Measurements from ENCODE around the gene LHX4.

LHX4 gene

DNA sequence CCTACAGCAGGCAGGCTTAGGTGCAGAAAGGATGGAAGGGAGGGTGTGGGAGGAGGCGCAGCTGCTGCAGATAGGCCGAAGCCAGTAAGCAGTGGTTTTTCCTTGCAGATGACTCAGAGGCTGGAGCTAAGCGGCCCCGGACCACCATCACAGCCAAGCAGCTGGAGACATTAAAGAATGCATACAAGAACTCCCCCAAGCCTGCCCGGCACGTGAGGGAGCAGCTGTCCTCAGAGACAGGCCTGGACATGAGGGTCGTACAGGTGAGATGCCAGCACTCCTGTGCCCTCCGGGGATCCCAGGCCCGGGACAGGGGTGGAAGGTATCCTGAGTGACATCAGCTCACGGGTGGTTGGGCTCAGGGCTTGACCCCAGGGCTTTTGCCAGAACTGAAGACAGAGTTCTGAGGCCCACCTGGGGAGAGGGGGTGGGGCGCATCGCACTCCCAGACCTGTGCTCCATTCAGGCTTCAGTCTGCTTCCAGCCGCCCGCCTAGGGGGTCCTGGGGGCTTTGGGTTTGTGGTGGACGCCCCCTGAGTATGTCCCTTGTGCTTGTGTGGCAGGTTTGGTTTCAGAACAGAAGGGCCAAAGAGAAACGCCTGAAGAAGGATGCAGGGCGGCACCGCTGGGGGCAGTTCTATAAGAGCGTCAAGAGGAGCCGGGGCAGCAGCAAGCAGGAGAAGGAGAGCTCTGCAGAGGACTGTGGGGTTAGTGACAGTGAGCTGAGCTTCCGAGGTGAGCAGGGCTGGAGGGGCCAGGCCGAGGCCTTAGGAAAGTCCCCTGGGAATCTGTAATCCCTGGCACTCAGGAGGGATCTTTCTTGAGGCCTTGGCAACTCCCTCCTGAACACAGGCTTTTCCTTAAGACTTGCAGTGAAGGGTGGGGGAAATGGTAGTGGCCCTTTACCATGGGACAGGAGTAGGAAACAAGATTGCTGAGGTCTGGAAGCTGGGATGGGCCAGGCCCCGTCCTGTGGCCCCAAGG is 41.5 kb downstream of the LHX4 start:
- DNase-seq (ENCODE audit: low spot score): no peak

DNA sequence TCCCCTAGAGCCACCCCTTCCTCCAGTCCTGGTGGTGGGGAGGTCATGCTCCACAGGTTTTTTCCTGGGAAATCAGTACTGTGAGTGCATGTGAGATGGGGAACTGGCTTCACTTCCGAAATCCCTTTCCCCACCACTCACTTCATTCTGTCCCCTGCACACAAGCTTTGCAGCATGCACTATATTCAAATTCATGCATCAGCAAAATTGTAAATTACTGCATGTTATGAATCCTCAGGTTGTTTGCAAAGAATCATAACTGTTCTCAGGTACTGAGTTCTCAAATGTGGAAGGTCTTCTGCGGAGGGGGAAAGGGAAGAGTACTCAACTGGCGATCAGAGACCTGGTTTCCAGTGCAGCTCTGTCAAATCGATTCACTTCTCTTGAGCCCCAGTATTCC is 42.3 kb downstream of the LHX4 start:
- no peak for DNase-seq (ENCODE audit: low spot score)

DNA sequence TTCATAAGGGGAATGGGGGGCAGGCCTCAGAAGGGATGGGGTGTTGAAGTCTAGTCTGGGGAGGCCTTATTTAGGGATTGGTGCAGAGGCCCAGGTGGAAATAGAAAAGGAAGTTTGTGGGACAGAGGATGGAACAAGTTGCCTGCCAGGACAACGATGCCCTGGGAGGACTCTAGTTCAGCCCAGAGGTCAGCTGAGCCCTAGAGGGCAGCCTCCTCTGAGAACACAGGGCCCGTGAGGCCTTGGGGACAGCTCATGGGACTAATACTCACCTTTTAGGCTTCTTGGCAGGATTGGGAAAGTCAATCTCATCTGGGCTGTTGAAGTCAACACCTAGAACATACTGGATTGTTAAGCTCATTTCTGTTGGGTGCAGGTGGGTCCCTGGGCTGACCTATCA is 43.0 kb downstream of the LHX4 start:
- no peak for DNase-seq (ENCODE audit: low spot score)

DNA sequence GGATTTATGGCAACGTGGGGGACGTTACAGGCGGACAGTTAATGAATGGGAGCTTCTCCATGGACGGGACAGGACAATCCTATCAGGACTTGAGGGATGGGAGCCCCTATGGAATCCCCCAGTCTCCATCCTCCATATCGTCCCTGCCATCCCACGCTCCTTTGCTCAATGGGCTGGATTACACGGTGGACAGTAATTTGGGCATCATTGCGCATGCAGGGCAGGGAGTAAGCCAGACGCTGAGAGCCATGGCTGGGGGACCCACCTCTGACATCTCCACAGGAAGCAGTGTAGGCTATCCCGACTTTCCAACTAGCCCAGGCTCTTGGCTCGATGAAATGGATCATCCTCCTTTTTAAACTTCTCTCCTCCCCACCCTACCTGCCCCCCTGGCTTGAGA is 44.2 kb downstream of the LHX4 start:
- DNase-seq (ENCODE audit: low spot score): no peak

DNA sequence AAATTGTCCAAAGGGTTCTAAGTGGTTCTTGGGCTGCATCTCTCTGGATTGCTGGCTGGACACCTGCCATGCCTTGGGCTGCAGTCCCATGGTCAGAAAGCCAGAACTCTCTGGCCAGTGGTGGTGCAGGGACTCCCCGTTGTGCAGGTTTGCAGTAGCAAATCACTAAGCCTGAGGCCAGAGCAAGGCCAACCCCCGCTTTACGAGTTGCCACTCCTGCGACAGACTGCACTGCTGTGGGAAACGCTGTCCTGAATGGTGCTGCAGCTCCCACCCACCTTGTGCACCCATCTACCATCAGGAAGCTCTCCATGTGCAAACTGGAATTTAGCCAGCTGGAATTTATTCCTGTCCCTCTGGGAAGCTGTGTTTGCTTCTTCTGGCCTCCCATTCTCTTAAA is 45.7 kb downstream of the LHX4 start:
- DNase-seq (ENCODE audit: low spot score): no peak

DNA sequence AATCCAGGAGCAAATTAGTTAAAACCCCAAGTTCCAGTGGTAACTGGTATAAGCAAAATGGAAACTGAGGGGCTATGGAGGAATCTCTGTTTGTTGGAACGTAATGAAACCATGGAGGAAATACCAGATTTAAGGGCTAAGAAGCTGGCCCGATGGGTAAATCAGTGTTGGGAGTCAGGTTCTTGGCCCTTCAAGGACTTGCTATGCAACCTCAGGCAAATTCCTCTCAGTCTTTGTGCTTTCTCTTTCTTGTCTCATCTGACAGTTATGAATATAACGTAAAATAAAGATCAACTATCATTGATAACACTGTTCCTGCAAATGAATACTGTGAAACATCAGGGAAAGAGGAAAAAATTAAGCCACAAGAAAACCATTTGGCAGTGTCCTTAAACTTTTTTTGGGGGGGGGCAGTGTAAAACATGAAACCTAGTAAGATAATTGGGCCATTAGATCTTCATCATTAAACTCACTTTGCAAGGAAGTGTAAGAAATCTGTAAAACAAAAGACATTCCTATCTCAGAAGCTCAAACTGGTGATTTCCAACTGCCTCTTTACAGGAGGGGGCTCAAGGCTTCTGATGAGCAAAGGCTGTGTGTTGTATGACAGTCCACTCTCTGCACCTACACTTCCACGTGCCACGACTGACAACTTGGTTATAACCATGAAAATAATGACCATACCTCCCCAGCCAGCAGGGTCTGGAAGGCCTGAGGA is 47.6 kb downstream of the LHX4 start:
- no peak for DNase-seq (ENCODE audit: low spot score)

DNA sequence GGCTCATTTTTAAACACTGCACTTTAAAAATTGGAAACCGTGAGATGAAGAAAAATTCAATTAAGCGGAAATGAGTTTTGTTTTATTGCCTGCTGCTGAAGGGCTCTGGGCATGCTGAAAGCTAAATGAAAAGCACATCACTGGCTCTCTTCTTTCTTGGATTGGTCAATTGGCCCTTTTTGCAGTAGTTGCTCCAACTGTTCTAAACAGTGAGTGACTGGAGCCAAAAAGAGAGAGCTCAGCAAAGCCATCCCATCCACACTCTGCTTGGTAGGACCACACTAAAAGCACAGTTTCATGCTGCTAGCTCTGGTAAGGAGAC is 48.1 kb downstream of the LHX4 start:
- no peak for DNase-seq (ENCODE audit: low spot score)

DNA sequence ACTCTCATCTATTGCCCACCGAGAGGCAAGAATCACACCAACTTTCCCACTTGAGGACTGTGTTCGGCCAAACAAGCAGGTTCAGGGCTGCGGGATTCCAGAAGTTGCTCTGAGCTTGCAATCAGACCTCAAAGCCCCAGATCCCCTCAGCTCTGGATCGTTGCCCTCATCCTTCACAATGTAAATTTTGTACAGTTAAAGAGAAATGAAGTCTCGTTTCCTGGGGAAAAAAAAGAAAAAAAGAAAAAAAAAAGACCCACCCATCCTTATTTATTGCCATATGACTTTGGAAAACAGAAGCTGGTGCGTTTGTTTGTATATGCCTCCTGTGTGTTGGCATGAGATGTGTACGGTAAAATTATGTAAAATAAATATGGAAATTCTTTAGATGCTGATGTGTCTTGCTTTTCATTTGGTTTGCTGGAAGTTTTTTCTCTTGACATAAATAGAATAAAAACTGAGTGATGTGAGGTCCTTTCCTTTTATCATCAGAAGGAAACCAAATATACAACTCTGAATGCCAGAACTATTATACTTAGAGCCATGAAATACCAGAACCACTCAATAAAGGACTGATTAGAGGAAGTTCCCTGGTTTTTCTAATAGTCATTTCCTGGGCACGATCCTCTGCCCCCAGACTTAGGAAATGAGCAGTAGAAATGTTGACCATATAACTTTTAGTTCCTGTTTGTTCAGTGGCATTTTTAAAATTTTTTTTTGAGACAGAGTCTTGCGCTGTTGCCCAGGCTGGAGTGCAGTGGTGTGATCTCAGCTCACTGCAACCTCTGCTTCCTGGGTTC is 48.7 kb downstream of the LHX4 start:
- DNase-seq (ENCODE audit: low spot score): no peak

DNA sequence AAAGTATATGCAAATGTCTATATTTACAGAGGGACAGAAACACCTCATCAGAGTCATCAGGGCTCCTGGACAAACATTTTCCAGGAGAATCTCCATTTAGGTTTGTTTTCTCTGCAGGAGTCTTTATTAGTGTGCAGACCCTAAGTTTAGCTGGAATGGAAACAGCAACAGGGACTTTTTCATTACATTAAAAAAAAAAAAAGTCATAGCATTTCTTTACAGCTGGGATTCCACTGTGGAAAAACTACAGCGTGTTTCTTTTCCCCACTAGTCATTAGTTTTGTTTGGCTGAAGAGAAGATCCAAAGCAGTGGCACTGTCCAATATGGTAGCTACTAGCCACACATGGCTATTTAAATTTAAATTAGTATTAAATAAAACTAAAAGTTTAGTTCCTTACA is 49.6 kb downstream of the LHX4 start:
- DNase-seq (ENCODE audit: low spot score): no peak

DNA sequence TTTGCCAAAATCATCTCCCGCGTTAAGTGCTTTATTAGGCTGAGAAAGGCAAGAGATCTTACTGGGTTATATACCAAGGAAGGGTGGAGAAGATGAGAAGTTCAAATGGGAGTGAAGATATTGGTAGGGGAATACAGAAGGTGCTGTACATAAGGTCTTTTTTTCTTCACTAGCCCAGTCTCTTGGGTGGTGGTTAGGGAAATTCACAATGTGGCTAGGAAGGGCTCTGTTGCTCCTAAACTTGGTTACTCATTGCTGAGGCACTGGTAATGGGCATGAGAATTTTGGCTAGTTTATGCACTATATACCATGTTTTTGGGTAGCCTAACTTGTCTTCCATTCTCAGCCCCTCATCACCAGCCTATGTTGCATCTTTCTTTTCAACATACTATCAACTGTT is 50.6 kb downstream of the LHX4 start:
- no peak for DNase-seq (ENCODE audit: low spot score)

DNA sequence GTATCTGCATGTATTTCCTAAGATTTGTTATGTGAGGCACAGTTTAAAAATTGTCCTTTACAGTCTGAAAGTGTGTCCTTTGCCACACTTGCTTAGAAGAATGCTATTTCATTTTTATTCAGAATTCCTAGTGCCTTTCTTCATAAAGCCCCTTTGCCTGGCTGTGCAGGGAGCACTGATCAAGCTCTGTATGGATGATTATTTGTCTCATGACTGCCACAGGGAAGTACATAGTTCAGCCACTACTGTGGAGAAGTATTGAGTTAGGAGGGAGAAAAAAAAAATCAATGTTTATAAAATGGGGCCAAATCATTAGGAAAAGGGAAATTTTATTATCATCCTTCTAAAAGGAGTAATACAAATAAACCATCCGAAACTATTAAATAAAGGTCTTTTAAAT is 51.4 kb downstream of the LHX4 start:
- DNase-seq (ENCODE audit: low spot score): no peak

DNA sequence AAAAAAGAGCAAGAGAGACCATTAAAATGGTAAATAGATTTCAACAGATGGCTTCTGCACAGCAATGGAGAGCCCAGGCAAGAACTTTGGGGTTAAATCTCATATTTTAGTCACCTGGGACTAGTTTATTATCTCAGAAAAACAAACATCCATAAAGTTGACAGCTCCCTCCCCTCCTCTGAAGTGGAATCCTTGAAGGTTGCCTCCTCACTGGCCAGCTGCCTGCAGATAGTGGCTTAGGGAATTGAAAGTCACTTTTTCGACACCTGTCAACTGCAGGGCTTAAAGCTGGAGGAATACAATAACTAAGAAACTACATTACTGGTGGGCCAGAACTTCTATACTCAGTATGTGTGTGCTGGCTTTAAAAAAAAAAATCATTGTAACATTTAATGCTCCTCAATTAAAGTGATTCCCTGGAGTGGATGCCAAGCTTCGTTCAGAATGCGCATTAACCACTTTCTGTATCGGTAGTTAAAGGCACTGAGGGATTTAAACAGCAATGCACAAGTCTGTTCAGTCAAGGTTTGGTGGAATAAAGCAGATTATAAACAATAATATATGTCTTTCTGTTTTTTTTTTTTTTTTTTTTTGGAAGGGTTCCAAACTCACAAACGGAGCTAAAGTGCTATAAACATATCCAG is 52.5 kb downstream of the LHX4 start:
- DNase-seq (ENCODE audit: low spot score): no peak

DNA sequence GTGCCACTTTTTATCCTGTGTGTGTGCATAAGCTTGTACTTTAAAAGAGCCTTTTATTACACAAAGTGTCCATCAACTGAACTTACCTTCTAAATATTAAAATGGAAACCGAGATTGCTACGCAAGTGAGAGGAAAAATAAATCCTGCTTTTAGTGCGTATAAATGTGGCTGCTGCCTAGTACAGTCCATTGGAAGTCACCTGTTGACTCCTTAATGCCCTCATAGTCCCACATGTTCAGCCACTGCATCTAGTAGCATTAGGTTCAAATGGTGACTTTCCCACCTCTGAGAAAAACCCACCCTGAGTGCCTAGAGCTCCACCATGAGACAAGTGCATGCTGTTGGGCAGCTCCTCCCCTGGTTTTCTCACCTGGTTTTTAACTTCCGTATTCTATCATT is 53.0 kb downstream of the LHX4 start:
- DNase-seq (ENCODE audit: low spot score): no peak

DNA sequence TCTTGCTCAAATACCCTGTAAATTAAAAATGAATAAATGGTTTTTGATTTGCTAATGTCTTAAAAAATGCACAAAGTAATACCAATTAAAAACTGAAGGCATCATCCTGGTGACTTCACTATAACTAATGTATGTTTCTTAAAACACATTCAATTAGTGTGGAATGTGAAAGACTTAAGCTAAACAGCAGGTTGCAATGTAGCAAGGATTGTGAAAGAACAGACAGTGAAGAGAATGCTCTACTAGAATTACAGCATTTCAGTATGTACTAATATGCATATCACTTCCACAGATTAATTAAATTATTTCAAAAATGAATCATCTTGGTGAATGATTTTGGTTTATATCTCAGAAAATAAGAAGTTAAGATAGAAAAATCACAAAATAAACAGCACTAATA is 56.4 kb downstream of the LHX4 start:
- no peak for DNase-seq (ENCODE audit: low spot score)

DNA sequence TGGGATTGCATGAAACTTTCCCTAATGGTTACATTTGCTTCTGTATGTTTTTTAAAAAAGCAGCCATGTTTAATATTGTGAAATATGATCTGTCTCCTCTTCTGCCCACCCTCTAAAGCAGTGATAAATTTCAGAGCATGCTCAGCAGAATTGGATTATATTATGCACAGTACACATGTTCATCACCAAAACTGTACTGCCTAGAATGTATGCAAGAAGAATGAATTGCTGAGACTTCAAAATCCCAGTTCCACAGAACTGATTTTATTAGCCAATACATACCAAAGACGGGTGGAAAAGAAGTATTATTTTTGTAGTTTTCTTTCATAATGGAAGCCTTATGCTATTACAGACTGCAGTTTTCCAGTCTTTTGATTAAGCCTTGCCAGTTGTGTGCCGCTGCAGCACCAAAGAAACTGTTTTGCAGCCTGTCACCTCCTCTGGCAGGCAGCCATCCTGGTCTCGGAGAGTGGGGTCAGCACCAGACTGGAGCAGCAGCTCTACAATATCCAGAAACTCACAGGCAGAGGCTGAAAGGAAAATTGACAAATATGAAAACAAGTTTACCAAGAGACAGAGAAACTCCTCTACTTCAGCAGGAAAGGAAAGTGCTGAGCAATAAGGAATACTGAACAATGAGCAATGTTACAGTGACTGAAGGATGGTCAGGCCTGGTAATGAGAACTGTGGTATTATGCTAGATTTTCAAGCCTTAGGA is 58.1 kb downstream of the LHX4 start:
- DNase-seq (ENCODE audit: low spot score): no peak

DNA sequence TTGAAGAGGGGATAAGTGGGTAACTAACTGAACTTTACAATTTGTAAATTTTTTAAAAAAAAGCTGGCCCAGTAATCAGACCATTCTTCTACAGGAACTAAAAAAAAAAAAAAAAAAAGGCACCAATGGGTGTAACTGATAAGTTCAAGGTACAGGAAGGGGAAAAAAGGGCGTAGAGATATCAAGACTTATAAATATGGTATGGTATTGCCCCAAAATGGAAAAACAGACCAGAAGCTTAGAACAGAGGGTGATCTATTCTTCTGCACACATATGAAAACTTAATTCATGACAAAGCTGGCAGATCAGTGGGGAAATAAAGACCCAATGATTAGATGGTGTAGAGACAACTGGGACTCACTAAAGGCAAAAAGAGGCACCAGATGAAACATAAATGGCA is 58.9 kb downstream of the LHX4 start:
- DNase-seq (ENCODE audit: low spot score): no peak

DNA sequence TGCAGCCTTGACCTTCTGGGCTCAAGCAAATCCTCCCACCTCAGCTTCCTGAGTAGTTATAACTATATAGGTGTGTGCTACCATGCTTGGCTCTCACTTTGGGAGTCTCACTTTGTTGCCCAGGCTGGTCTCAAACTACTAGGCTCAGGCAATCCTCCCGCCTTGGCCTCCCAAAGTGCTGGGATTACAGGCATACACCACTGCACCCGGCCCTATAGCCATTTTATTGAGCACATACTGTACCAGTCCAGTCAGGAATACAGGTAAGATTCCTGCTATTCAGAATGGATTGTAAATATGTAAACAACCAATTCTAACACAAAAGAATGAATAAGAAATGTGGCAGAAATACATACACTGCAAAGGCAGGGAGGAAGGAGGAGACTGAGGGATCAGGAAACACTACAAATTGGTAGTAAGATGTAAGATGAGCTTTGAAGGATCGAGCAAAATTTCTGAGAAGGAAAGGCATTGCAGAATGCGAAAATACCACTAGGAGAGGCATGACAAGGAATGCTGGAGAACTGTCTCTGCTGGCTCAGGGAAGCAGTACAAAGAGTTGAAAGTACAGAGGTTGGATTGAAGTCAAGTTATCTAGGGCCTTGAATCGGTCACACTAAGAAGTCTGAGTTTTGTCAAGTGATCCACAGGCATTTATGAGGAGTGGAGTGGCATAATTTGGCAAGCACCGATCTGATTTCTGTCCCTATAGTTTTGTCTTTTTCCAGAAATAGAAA is 60.4 kb downstream of the LHX4 start:
- no peak for DNase-seq (ENCODE audit: low spot score)

DNA sequence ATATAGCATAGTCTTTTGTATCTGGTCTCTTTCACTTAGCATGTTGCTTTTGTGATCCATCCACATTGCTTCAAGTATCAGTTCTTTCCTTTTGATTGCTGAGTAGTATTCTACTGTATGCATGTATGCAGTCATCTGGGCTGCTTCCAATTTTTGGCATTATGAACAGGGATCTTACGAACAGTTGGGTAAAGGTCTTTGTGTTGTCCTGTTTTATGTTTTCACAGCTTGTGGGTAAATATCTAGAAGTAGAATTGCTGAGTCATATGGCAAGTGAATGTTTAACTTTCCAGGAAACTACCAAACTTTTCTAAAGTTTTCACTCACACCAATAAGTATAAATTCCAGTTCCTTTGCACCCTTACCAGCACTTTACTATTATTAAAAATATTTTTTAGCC is 60.9 kb downstream of the LHX4 start:
- DNase-seq (ENCODE audit: low spot score): no peak

DNA sequence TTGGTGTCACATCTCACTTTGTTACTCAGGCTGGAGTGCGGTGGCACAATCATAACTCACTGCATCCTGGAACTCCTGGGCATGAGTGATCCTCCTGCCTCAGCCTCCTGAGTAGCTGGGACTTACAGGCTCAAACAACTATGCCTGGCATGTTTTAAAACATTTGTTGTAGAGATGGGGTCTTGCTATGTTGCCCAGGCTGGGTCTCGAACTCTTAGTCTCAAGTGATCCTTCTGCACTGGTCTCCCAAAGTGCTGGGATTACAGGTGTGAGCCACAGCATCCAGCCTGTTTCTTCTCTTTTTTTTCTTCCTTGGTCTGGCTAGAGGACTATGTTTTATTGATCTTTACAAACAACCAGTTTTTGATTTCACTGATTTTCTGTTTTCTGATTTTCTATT is 64.6 kb downstream of the LHX4 start:
- DNase-seq (ENCODE audit: low spot score): no peak

DNA sequence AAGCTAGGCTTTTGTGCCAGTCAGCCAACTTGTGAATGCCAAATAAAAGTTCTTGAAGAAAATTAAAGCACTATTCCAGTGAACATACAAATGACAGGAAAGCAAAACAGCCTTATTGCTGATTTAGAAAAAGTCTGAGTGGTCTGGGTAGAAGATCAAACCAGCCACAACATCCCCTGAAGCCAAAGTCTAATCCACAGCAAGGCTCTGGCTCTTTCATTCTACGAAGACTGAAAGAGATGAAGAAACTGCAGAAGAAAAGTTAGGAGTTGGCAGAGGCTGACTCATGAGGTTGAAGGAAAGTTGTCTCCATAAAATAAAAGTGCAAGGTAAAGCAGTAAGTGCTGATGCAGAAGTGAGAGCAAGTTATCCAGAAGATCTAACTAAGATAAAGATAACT is 65.9 kb downstream of the LHX4 start:
- DNase-seq (ENCODE audit: low spot score): no peak

All from CD4-positive, alpha-beta T cell treated with Interleukin-6 at 100 ng/mL for 8 hours (primary cell).